ENCODE data around the gene MXRA8. TPM values are rescaled to one million over a fixed set of nuclear protein-coding genes. Genes with fewer than 3 reads are reported as not detected.
A peak's percentile ranks its signal among the peaks of the same experiment; 100 is the strongest.

Gene MXRA8
- total RNA-seq, 2 experiments from 2014 or later = 0.18 to 0.23 TPM

GRCh38 chr1:1351511-1352427 is 6.6 kb downstream of the MXRA8 start:
- Mint-ChIP-seq H3K27ac (no peak overlapping the region), H3K27me3 (peaks cover 23% of the 10 kb centered on the region), H3K4me3 (peak overlapping the region; percentile 48), H3K4me1 (peaks cover 24% of the 10 kb centered on the region), H3K9me3 (no peaks in the 10 kb centered on the region), H3K36me3 (ENCODE audit: low read depth) (no peaks in the 10 kb centered on the region)
- ChIA-PET POLR2A (interaction anchor here (0.8 to 2.9 kb wide), 3 partner anchors 20 to 24 kb away, joined by 3 to 14 read pairs (median 5); partner anchors contain the start of gene AURKAIP1), CTCF (interaction anchor here (3.0 kb wide), 1 partner anchor 19 kb away, joined by 13 read pairs; no protein-coding TSS in a partner anchor)
- DNase-seq = no peak

DNA sequence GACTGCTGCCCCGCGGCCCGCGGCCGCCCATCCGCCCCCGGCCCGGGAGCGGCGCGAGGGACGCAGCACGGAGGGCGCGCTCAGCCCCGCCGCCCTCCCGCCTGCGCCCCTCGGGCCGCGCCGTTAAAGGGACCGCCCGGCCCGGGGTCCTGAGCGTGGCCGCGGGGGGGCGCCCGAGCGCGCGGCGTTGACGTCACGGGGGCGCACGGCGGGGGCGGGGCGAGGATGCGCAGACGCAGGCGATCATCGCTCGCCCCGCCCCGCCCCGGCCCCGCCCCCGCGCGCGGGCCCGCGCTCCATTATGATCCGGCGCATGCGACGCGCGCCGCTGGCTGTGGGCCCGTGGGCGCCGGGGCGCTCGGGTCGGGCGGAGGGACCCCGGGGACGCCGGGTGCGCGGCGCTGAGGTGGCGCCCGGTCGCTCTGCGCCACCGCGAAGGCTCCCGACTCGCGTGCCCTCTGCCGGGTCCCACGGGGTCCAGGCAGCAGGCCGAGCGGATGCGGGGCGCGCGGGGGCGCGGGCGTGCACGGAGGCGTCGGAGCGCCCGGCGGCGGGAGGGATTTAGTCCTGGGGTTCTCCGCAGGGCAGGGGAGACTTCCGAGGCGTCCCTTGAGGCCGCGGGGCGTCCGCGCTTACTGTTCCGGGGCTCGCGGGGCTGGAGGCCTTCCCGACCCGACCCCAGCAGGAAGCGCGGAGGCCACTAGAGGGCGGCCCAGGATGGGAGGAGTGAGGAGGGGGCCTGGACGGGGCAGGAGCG is 8.9 kb downstream of the MXRA8 start, which contains the start of gene DVL1:
Gene DVL1, minus strand, starts transcription at position 163 of the 757 bp plus-strand sequence. CDS start 353 bp downstream, outside the sequence.
- ChIA-PET CTCF (interaction anchor here (2.1 to 4.0 kb wide), 2 partner anchors 22 to 44 kb away, joined by 9 to 28 read pairs; no protein-coding TSS in a partner anchor), POLR2A (interaction anchor here (1.1 kb wide), 1 partner anchor 162 kb away, joined by 3 read pairs; no protein-coding TSS in a partner anchor)
- Mint-ChIP-seq H3K36me3 (ENCODE audit: low read depth) (no peaks in the 10 kb centered on the region), H3K27me3 (peaks cover 23% of the 10 kb centered on the region), H3K4me3 (peak within 1 kb of the TSS; percentile 71), H3K27ac (no peak within 1 kb of the TSS), H3K9me3 (no peaks in the 10 kb centered on the region), H3K4me1 (peaks cover 36% of the 10 kb centered on the region)
- peak; percentile 68 for DNase-seq

DNA sequence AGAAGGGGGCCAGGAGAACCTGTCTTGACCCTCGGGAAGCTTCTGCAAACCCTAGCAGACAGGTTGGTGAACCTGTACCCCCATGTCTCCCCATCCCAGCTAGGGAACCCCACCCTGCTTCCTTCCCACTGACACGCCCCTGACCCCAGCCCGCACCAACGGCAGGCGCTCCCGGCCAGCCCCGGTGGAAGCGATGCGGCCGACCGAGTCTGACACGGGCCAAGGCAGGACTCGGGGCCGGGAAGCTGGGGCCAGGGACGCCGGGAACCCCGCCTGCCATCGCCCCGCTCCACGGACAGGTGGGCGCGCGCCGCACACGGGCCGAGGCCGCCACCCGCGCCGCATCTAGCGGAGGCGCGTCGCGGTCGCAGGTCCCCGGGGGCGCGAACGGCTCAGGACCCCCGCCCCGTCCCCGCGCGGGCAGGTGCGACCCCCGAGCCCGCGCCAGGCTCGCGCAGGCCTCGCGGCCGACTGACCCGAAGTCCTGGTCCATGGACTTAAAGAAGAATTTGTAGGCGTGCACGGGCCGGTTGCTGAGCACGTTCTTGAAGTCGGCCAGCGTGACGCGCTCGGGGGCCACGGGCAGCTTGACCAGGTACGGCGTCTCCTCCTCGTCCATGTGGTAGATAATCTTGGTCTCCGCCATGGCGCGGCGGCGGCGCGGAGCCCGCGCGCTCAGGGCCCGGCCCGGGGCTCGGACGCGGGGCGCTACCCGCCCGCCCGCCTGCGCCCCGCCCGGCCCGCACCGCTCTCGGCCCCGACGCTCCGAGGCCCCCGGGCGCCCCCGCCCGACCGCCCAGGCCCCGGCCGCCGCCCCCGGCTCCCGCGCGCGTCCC is 9.7 kb downstream of the MXRA8 start:
- no peak for DNase-seq
- Mint-ChIP-seq H3K27me3 (peaks cover 16% of the 10 kb centered on the region), H3K9me3 (no peaks in the 10 kb centered on the region), H3K27ac (no peak overlapping the region), H3K4me1 (peaks cover 34% of the 10 kb centered on the region), H3K4me3 (peak overlapping the region; percentile 71), H3K36me3 (ENCODE audit: low read depth) (no peaks in the 10 kb centered on the region)
- ChIA-PET POLR2A (interaction anchor here (0.6 to 1.6 kb wide), 6 partner anchors 14 to 163 kb away, joined by 3 to 13 read pairs (median 4); partner anchors contain the start of gene AURKAIP1), CTCF (interaction anchor here (0.6 to 4.0 kb wide), 5 partner anchors 23 to 225 kb away, joined by 3 to 28 read pairs (median 6); partner anchors contain the start of gene AURKAIP1)

DNA sequence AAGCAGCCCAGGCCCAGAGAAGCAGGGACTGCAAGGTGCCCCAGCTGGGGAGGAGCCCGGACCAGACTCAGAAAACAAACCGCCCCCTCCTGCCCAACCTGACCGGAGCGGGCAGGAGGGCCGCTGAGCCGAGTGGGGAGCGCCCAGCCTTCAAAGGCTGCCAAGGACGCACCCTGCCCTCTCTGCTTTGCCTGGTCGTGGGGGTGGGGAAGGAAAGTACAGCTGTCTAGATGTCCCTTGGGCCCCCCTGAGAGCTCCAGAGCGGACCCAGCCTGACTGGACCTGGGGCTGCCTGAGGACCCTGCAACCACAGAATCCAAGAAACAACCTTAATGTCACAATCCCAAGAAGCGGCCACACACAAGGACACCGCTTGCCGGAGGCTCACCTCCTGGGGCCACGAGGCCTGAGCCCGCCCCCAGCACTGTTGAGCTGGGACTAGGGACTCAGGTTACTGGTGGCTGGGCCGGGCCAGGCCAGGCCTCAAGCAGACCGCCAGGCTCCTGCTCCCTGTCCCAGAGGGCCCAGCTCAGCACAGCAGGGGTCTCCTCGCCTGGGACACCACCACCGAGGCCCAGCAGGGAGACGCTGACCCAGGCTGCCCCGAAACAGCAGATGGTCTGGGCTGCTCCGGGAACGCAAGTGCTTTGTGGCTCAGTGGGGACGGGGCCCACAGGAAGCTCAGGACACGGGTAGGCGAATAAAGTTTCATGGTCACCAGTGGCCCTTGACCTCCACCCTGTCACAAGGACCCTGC is 10.5 kb downstream of the MXRA8 start:
- Mint-ChIP-seq H3K27ac (no peak overlapping the region), H3K4me3 (peak overlapping the region; percentile 71), H3K4me1 (peaks cover 33% of the 10 kb centered on the region), H3K9me3 (no peaks in the 10 kb centered on the region), H3K36me3 (ENCODE audit: low read depth) (peaks cover 1% of the 10 kb centered on the region), H3K27me3 (peaks cover 10% of the 10 kb centered on the region)
- ChIA-PET CTCF (interaction anchor here (0.6 to 4.0 kb wide), 6 partner anchors 24 to 225 kb away, joined by 3 to 28 read pairs (median 5); partner anchors contain the start of gene AURKAIP1), POLR2A (interaction anchor here (0.9 to 1.6 kb wide), 5 partner anchors 14 to 164 kb away, joined by 3 to 13 read pairs (median 5); partner anchors contain the start of gene AURKAIP1)
- DNase-seq = no peak

DNA sequence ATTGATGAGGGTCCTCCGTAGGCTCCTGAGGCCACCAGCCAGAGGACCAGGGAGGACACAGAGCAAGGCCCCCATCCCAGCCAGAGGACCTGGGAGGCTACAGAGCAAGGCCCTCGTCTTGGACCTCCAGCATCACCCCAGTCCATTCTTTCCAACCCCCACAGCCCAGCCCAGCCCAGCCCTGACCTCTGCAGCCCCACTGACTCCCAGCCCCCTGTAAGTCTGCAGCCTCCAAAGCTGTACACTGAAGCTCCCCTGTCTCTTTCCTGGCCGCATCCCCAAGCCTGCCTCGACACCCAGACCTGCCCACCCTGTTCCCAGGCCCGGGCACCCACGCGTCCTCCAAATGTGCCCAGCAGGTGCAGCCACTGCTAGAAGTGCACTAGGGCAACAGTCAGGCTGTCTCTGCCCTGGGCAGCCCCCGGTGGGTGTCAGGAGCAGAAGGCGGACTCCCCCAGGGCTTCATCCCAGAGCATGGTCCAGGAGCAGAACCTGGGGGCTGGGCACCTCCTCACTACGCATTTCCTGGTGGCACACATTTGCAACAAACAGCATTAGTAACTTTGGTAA is 11.2 kb downstream of the MXRA8 start:
- Mint-ChIP-seq H3K27ac (no peak overlapping the region), H3K36me3 (ENCODE audit: low read depth) (peaks cover 3% of the 10 kb centered on the region), H3K4me1 (peaks cover 28% of the 10 kb centered on the region), H3K4me3 (peak overlapping the region; percentile 71), H3K9me3 (no peaks in the 10 kb centered on the region), H3K27me3 (peaks cover 3% of the 10 kb centered on the region)
- no peak for DNase-seq
- ChIA-PET CTCF (interaction anchor here (0.7 to 4.0 kb wide), 5 partner anchors 24 to 42 kb away, joined by 4 to 28 read pairs (median 6); partner anchors contain the start of gene AURKAIP1), POLR2A (interaction anchor here (1.4 to 1.6 kb wide), 3 partner anchors 13 to 28 kb away, joined by 5 to 13 read pairs (median 6); partner anchors contain the start of gene AURKAIP1)

- CTCF ChIA-PET = interaction anchor here (2.0 to 4.0 kb wide), 2 partner anchors 25 to 28 kb away, joined by 4 to 28 read pairs; no protein-coding TSS in a partner anchor
- H3K9me3 Mint-ChIP-seq = no peaks in the 10 kb centered on the region
- POLR2A ChIA-PET = no interaction called here
- no peak for DNase-seq
- peaks cover 27% of the 10 kb centered on the region for H3K4me1 Mint-ChIP-seq
- peaks cover 3% of the 10 kb centered on the region for H3K36me3 Mint-ChIP-seq (ENCODE audit: low read depth)
- no peak overlapping the region for H3K27ac Mint-ChIP-seq
- H3K4me3 Mint-ChIP-seq = peak overlapping the region; percentile 29
- H3K27me3 Mint-ChIP-seq = no peaks in the 10 kb centered on the region
Measured at GRCh38 chr1:1346501-1346890, 11.9 kb downstream of the MXRA8 start.

- ChIA-PET POLR2A (no interaction called here), CTCF (interaction anchor here (4.0 kb wide), 1 partner anchor 26 kb away, joined by 28 read pairs; no protein-coding TSS in a partner anchor)
- peaks cover 4% of the 10 kb centered on the region for H3K9me3 Mint-ChIP-seq
- H3K27me3 Mint-ChIP-seq = no peaks in the 10 kb centered on the region
- peaks cover 27% of the 10 kb centered on the region for H3K4me1 Mint-ChIP-seq
- H3K36me3 Mint-ChIP-seq (ENCODE audit: low read depth) = peaks cover 7% of the 10 kb centered on the region
- DNase-seq = no peak
- H3K27ac Mint-ChIP-seq = no peak overlapping the region
- no peak overlapping the region for H3K4me3 Mint-ChIP-seq
Measured at GRCh38 chr1:1345860-1346500, 12.4 kb downstream of the MXRA8 start.

DNA sequence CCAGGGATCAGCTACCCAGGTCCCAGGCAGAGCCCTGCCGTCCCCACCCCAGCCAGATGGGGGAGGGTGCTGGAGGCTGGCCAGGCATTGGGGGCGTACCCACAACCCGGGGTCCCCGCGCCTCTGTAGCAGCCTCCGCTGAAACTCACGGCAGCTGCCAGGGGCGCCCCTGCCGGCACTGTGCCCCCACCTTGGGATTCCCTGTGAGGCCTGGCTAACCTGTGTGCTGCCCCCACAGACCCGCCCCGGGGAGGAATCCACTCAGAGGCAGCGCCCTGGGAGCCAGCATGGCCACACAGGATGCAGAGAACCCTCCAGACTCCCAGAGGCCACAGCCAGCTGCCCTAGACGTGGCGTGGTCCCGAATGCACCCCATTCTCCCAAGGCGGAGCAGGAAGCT is 13.0 kb downstream of the MXRA8 start:
- no peaks in the 10 kb centered on the region for H3K27me3 Mint-ChIP-seq
- H3K4me3 Mint-ChIP-seq = no peak overlapping the region
- peaks cover 9% of the 10 kb centered on the region for H3K9me3 Mint-ChIP-seq
- POLR2A ChIA-PET = no interaction called here
- H3K4me1 Mint-ChIP-seq = peaks cover 27% of the 10 kb centered on the region
- CTCF ChIA-PET = interaction anchor here (4.0 kb wide), 1 partner anchor 26 kb away, joined by 28 read pairs; no protein-coding TSS in a partner anchor
- no peak for DNase-seq
- no peak overlapping the region for H3K27ac Mint-ChIP-seq
- peaks cover 13% of the 10 kb centered on the region for H3K36me3 Mint-ChIP-seq (ENCODE audit: low read depth)

DNA sequence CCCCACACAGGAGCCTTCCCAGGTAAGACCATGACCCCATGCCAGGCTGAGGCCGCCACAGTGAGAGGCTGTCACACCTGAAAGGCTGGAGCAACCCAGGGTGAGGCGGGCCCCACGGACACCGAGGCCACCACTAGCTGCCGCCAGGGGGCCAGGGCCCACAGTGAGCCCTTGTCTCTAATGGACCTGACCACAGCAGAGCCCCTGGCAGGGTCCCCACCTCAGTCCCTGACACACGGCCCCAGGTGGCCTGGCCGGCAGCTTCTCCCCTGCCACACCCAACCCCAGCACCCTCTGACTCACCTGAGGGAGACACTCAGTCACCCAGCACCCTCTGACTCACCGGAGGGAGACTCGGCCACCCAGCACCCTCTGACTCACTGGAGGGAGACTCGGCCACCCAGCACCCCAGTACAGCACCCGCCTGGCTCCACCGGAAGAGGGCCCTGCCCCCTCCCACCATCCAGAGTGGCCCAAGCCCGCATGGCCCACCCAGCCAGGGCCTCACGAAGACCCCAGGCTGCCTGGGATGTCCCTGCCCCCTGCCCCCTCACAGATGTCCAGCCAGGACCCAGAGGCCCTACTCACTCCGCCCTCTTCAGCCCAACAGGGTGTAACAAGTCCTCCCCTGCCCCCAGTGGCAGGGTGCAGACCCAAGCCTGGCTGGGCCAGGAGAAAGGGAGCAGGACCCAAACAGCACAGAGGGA is 13.5 kb downstream of the MXRA8 start:
- Mint-ChIP-seq H3K27me3 (no peaks in the 10 kb centered on the region), H3K36me3 (ENCODE audit: low read depth) (peaks cover 14% of the 10 kb centered on the region), H3K27ac (no peak overlapping the region), H3K9me3 (peaks cover 9% of the 10 kb centered on the region), H3K4me1 (peaks cover 27% of the 10 kb centered on the region), H3K4me3 (no peak overlapping the region)
- DNase-seq = peak; percentile 56
- CTCF ChIA-PET = no interaction called here
- POLR2A ChIA-PET = no interaction called here

DNA sequence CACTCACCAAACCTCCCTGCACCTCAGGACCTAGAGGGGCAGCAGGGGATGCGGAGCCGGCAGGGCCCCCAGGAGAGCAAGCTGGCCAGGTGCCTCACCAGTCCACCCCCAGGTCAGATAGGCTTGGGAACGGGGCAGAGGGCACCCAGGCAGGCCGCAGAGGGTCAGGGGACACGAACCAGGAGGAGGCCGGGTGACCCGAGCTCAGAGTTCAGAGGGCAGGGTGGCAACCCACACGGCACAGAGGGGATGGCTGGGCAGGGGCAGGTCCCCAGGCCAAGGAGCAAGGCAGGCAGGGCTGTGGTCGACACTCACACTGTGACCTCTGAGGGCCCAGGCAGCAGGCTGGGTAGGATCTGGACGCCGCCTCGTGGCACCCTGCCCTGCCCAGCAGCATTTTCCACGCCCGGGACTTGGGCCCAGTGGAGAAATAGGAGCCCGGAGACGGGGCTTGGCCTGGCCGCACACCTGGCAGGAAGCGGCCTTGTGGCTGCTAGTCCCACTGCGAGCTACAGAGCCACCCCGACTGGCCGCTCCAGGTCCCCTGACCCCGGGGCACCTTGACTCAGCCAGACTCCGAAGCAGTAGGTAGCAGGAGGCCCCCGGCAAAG is 14.4 kb downstream of the MXRA8 start:
- Mint-ChIP-seq H3K4me3 (no peak overlapping the region), H3K4me1 (peaks cover 27% of the 10 kb centered on the region), H3K9me3 (peaks cover 9% of the 10 kb centered on the region), H3K36me3 (ENCODE audit: low read depth) (peaks cover 16% of the 10 kb centered on the region), H3K27ac (no peak overlapping the region), H3K27me3 (no peaks in the 10 kb centered on the region)
- no peak for DNase-seq
- ChIA-PET POLR2A (interaction anchor here (0.8 kb wide), 1 partner anchor 19 kb away, joined by 3 read pairs; no protein-coding TSS in a partner anchor), CTCF (no interaction called here)

Data from activated CD4-positive, alpha-beta memory T cell treated with anti-CD3 and anti-CD28 coated beads, Interleukin-2, amount 10 ng/mL, durations not matched to agents 7 days and 5 days (primary cell).